Activated CD8-positive, alpha-beta memory T cell treated with anti-CD3 and anti-CD28 coated beads, Interleukin-2, amount 10 ng/mL, durations not matched to agents 7 days and 5 days (primary cell): ENCODE measurements around the gene DFFA. TPM values are rescaled to one million over a fixed set of nuclear protein-coding genes. Genes with fewer than 3 reads are reported as not detected.
"Not testable (repeated sequence)": the region's sequence is repeated elsewhere in the genome, so short reads cannot be mapped to it uniquely, and the experiment has no call there.

Source experiments
- ATAC-seq: fragments of 150-1000 bp; cut with Tn5 transposase; one replicate; pipeline ENCODE4 v1.10.0; 2021; ENCODE audit warnings: moderate library complexity
- CTCF ChIA-PET: fragments of 350-600 bp; sonication (Branson Sonifier 250); formaldehyde crosslinking; loops from one replicate; lab custom pipeline; 2021; ENCODE audit warnings: antibody characterized with exemption; lab: Charles Lee
- DNase-seq: peaks from one replicate; pipeline ENCODE4 v3.0.0-alpha.2; 2020
- H3K27ac Mint-ChIP-seq: one replicate; pipeline ENCODE4 v1.8.0; 2021; ENCODE audit warnings: mild to moderate bottlenecking, mixed read lengths
- H3K27me3 Mint-ChIP-seq: one replicate; pipeline ENCODE4 v1.8.0; 2021; ENCODE audit warnings: mixed read lengths
- H3K36me3 Mint-ChIP-seq: one replicate; pipeline ENCODE4 v1.8.0; 2021; ENCODE audit warnings: mild to moderate bottlenecking, mixed read lengths
- H3K4me1 Mint-ChIP-seq: one replicate; pipeline ENCODE4 v1.8.0; 2021; ENCODE audit warnings: mixed read lengths
- H3K4me3 Mint-ChIP-seq: one replicate; pipeline ENCODE4 v1.8.0; 2021; ENCODE audit warnings: mild to moderate bottlenecking, moderate library complexity, mixed read lengths
- H3K9me3 Mint-ChIP-seq: one replicate; pipeline ENCODE4 v1.8.0; 2022; ENCODE audit warnings: low read depth, mixed read lengths
- total RNA-seq, 2 experiments: library from RNA; stranded (reverse); gene quantifications; one replicate each; pipeline ENCODE4 v1.2.3, GENCODE V29; 2021

Gene DFFA
- total RNA-seq, 2 experiments from 2014 or later: 40.9 to 45.1 TPM

- H3K9me3 Mint-ChIP-seq: no peaks in the 10 kb centered on the region
- no peaks in the 10 kb centered on the region for H3K27me3 Mint-ChIP-seq
- H3K27ac Mint-ChIP-seq: peak overlapping the region; percentile 92
- ATAC-seq (no peak), DNase-seq (no peak)
- CTCF ChIA-PET: interaction anchor here (1.9 to 2.5 kb wide), 2 partner anchors 20 to 21 kb away, joined by 15 to 21 read pairs; no protein-coding TSS in a partner anchor
- peaks cover 47% of the 10 kb centered on the region for H3K4me1 Mint-ChIP-seq
- peaks cover 7% of the 10 kb centered on the region for H3K36me3 Mint-ChIP-seq
- peak overlapping the region; percentile 97 for H3K4me3 Mint-ChIP-seq
Observed at GRCh38 chr1:10473145-10473765, 926 bp upstream of the DFFA start.

- Mint-ChIP-seq H3K9me3 (no peaks in the 10 kb centered on the region), H3K4me1 (peaks cover 41% of the 10 kb centered on the region), H3K36me3 (peaks cover 17% of the 10 kb centered on the region), H3K27ac (peak overlapping the region; percentile 92), H3K27me3 (no peaks in the 10 kb centered on the region), H3K4me3 (peak overlapping the region; percentile 97)
- no peak for DNase-seq
- CTCF ChIA-PET: interaction anchor here (1.8 to 1.9 kb wide), 2 partner anchors 23 to 41 kb away, joined by 12 to 15 read pairs; partner anchors contain the start of gene CENPS
- ATAC-seq: no peak
Observed at GRCh38 chr1:10471411-10472219, 714 bp downstream of the DFFA start.

- Mint-ChIP-seq H3K4me1 (peaks cover 28% of the 10 kb centered on the region), H3K4me3 (no peak overlapping the region), H3K27me3 (no peaks in the 10 kb centered on the region), H3K36me3 (peaks cover 19% of the 10 kb centered on the region), H3K9me3 (no peaks in the 10 kb centered on the region), H3K27ac (no peak overlapping the region)
- CTCF ChIA-PET: interaction anchor here (0.7 to 1.2 kb wide), 2 partner anchors 10 to 25 kb away, joined by 3 to 5 read pairs; no protein-coding TSS in a partner anchor
- DNase-seq (no peak), ATAC-seq (no peak)
Observed at GRCh38 chr1:10470043-10470442, 2.3 kb downstream of the DFFA start.

GRCh38 chr1:10467078-10467477, 5.3 kb downstream of the DFFA start:
- Mint-ChIP-seq H3K4me3 (no peak overlapping the region), H3K36me3 (peaks cover 36% of the 10 kb centered on the region), H3K9me3 (no peaks in the 10 kb centered on the region), H3K27me3 (no peaks in the 10 kb centered on the region), H3K4me1 (peaks cover 10% of the 10 kb centered on the region), H3K27ac (no peak overlapping the region)
- DNase-seq (no peak), ATAC-seq (no peak)
- CTCF ChIA-PET: interaction anchor here (1.2 to 1.5 kb wide), 3 partner anchors 11 to 125 kb away, joined by 3 to 6 read pairs (median 4); partner anchors contain the start of gene CENPS

GRCh38 chr1:10459184-10459583, 13.1 kb downstream of the DFFA start:
- Mint-ChIP-seq H3K27ac (no peak overlapping the region), H3K36me3 (peaks cover 39% of the 10 kb centered on the region), H3K4me1 (peaks cover 9% of the 10 kb centered on the region), H3K27me3 (no peaks in the 10 kb centered on the region), H3K4me3 (no peak overlapping the region), H3K9me3 (no peaks in the 10 kb centered on the region)
- CTCF ChIA-PET: interaction anchor here (0.7 kb wide), 1 partner anchor 52 kb away, joined by 3 read pairs; no protein-coding TSS in a partner anchor
- ATAC-seq (no peak), DNase-seq (no peak)

GRCh38 chr1:10457875-10458274, 14.5 kb downstream of the DFFA start:
- Mint-ChIP-seq H3K27me3 (no peaks in the 10 kb centered on the region), H3K9me3 (no peaks in the 10 kb centered on the region), H3K27ac (peak overlapping the region; percentile 52), H3K4me3 (no peak overlapping the region), H3K36me3 (peaks cover 31% of the 10 kb centered on the region), H3K4me1 (peaks cover 9% of the 10 kb centered on the region)
- DNase-seq (no peak), ATAC-seq (no peak)
- CTCF ChIA-PET: interaction anchor here (0.7 to 0.9 kb wide), 3 partner anchors 27 to 48 kb away, joined by 3 to 6 read pairs (median 5); no protein-coding TSS in a partner anchor

GRCh38 chr1:10457462-10457861, 14.9 kb downstream of the DFFA start:
- CTCF ChIA-PET: interaction anchor here (0.7 to 1.3 kb wide), 3 partner anchors 13 to 48 kb away, joined by 3 to 5 read pairs (median 3); no protein-coding TSS in a partner anchor

GRCh38 chr1:10456661-10457060, 15.7 kb downstream of the DFFA start:
- no peaks in the 10 kb centered on the region for H3K27me3 Mint-ChIP-seq
- no peak for DNase-seq
- CTCF ChIA-PET: interaction anchor here (0.6 to 1.7 kb wide), 5 partner anchors 10 to 245 kb away, joined by 3 to 6 read pairs (median 3); no protein-coding TSS in a partner anchor
- H3K9me3 Mint-ChIP-seq: no peaks in the 10 kb centered on the region
- no peak overlapping the region for H3K27ac Mint-ChIP-seq
- ATAC-seq: no peak
- H3K4me1 Mint-ChIP-seq: peaks cover 9% of the 10 kb centered on the region
- H3K4me3 Mint-ChIP-seq: no peak overlapping the region
- peaks cover 26% of the 10 kb centered on the region for H3K36me3 Mint-ChIP-seq

More at GRCh38 chr1:10457462-10457861, 14.9 kb downstream of the DFFA start:
- H3K4me3 Mint-ChIP-seq, DNase-seq, H3K9me3 Mint-ChIP-seq, H3K27me3 Mint-ChIP-seq, H3K4me1 Mint-ChIP-seq: not testable (repeated sequence)
- Mint-ChIP-seq H3K27ac (peak overlapping the region; percentile 14), H3K36me3 (peaks cover 30% of the 10 kb centered on the region)
- ATAC-seq: peak; percentile 33

- Mint-ChIP-seq H3K27me3 (no peaks in the 10 kb centered on the region), H3K4me1 (peaks cover 9% of the 10 kb centered on the region), H3K4me3 (no peak overlapping the region), H3K9me3 (no peaks in the 10 kb centered on the region), H3K36me3 (peaks cover 20% of the 10 kb centered on the region), H3K27ac (no peak overlapping the region)
- CTCF ChIA-PET: interaction anchor here (0.6 to 1.7 kb wide), 5 partner anchors 9 to 244 kb away, joined by 3 to 6 read pairs (median 3); no protein-coding TSS in a partner anchor
- ATAC-seq (no peak), DNase-seq (no peak)
Observed at GRCh38 chr1:10456048-10456447, 16.3 kb downstream of the DFFA start.

GRCh38 chr1:10451287-10451686, 21.0 kb downstream of the DFFA start:
- no peaks in the 10 kb centered on the region for H3K9me3 Mint-ChIP-seq
- ATAC-seq: no peak
- no peak for DNase-seq
- H3K27ac Mint-ChIP-seq: no peak overlapping the region
- peaks cover 9% of the 10 kb centered on the region for H3K36me3 Mint-ChIP-seq
- peaks cover 2% of the 10 kb centered on the region for H3K4me1 Mint-ChIP-seq
- CTCF ChIA-PET: interaction anchor here (1.2 to 3.7 kb wide), 3 partner anchors 13 to 43 kb away, joined by 5 to 15 read pairs (median 5); partner anchors contain the start of gene CENPS
- no peaks in the 10 kb centered on the region for H3K27me3 Mint-ChIP-seq
- no peak overlapping the region for H3K4me3 Mint-ChIP-seq

GRCh38 chr1:10450836-10451235, 21.5 kb downstream of the DFFA start:
- CTCF ChIA-PET: no interaction called here
- no peak for ATAC-seq

GRCh38 chr1:10450156-10450814, 22.0 kb downstream of the DFFA start:
- no peak overlapping the region for H3K4me3 Mint-ChIP-seq
- peaks cover 2% of the 10 kb centered on the region for H3K4me1 Mint-ChIP-seq
- CTCF ChIA-PET: interaction anchor here (1.2 kb wide), 1 partner anchor 44 kb away, joined by 3 read pairs; no protein-coding TSS in a partner anchor
- H3K27me3 Mint-ChIP-seq: no peaks in the 10 kb centered on the region
- DNase-seq (no peak), ATAC-seq (no peak)
- no peak overlapping the region for H3K27ac Mint-ChIP-seq
- no peaks in the 10 kb centered on the region for H3K9me3 Mint-ChIP-seq
- peaks cover 4% of the 10 kb centered on the region for H3K36me3 Mint-ChIP-seq

More at GRCh38 chr1:10450836-10451235, 21.5 kb downstream of the DFFA start:
- no peak overlapping the region for H3K4me3 Mint-ChIP-seq
- no peak overlapping the region for H3K27ac Mint-ChIP-seq
- no peaks in the 10 kb centered on the region for H3K27me3 Mint-ChIP-seq
- H3K9me3 Mint-ChIP-seq: no peaks in the 10 kb centered on the region
- DNase-seq: no peak
- H3K36me3 Mint-ChIP-seq: peaks cover 4% of the 10 kb centered on the region
- peaks cover 2% of the 10 kb centered on the region for H3K4me1 Mint-ChIP-seq
